PFSK-1 (cell line): Measurements from ENCODE around the gene RGL1.

ENCODE experiments used
- FOXP2 ChIP-seq: optimal IDR thresholded peaks from 2 replicates; pipeline ENCODE3; 2011; ENCODE audit warnings: borderline replicate concordance, control low read depth, inconsistent platforms; ENCODE audit not compliant: insufficient read depth; ENCODE audit errors: extremely low read length, extremely low read depth
- POLR2AphosphoS5 ChIP-seq: IDR thresholded peaks from 2 replicates; pipeline ENCODE4 v1.6.1; 2012; ENCODE audit warnings: low read depth, mild to moderate bottlenecking, control low read depth, low read length, moderate library complexity
- SIN3A ChIP-seq: IDR thresholded peaks from 2 replicates; pipeline ENCODE4 v1.6.1; 2012; ENCODE audit warnings: mild to moderate bottlenecking, low read length, moderate library complexity, borderline replicate concordance; ENCODE audit not compliant: insufficient read depth
- TAF1 ChIP-seq: IDR thresholded peaks from 2 replicates; pipeline ENCODE4 v1.6.1; 2012; ENCODE audit warnings: low read length, control low read depth, borderline replicate concordance; ENCODE audit not compliant: insufficient read depth
- TF ChIP-seq, protein P1 (sequence below), 2 experiments: IDR thresholded peaks; 2 replicates each; pipeline versions ENCODE4 v1.6.1 to v1.8.0; 2011 to 2012; ENCODE audit warnings: low read depth in 2 of 2, low read length in 2 of 2, control low read depth in 1 of 2, inconsistent platforms in 1 of 2, mild to moderate bottlenecking in 1 of 2, moderate library complexity in 1 of 2; ENCODE audit not compliant: insufficient read depth in 1 of 2

RGL1 gene

GRCh38 chr1:183842795-183843144, 37.9 kb downstream of the RGL1 start:
- TF ChIP-seq POLR2AphosphoS5 (no peak), SIN3A (no peak), FOXP2 (no peak), TAF1 (no peak)
- TF ChIP-seq, protein P1, sequence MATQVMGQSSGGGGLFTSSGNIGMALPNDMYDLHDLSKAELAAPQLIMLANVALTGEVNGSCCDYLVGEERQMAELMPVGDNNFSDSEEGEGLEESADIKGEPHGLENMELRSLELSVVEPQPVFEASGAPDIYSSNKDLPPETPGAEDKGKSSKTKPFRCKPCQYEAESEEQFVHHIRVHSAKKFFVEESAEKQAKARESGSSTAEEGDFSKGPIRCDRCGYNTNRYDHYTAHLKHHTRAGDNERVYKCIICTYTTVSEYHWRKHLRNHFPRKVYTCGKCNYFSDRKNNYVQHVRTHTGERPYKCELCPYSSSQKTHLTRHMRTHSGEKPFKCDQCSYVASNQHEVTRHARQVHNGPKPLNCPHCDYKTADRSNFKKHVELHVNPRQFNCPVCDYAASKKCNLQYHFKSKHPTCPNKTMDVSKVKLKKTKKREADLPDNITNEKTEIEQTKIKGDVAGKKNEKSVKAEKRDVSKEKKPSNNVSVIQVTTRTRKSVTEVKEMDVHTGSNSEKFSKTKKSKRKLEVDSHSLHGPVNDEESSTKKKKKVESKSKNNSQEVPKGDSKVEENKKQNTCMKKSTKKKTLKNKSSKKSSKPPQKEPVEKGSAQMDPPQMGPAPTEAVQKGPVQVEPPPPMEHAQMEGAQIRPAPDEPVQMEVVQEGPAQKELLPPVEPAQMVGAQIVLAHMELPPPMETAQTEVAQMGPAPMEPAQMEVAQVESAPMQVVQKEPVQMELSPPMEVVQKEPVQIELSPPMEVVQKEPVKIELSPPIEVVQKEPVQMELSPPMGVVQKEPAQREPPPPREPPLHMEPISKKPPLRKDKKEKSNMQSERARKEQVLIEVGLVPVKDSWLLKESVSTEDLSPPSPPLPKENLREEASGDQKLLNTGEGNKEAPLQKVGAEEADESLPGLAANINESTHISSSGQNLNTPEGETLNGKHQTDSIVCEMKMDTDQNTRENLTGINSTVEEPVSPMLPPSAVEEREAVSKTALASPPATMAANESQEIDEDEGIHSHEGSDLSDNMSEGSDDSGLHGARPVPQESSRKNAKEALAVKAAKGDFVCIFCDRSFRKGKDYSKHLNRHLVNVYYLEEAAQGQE (IDR thresholded peaks at IDR 0.05; ENCODE audit: insufficient read depth in 1 of 2, low read depth in 2 of 2, low read length in 2 of 2) = no peak

DNA sequence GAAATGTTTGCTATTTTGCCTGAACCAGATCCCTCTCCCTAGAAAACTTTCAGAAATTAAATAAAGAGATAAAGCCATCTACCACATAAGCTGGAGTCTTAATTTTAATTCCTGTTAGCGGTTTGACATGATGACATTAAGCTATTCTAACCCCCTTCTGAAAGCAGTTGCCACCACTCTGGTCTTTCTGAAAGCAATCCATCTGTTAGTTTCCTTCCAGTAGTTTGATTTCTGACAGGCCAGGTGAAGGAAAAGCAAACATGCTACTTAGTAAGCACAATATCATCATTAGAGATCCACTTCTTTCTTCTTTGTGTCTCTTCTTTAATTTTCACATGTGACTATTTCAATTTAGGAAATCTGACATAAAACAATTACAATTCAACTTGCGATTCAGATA, 39.9 kb downstream of the RGL1 start:
- no peak for TF ChIP-seq FOXP2
- TF ChIP-seq SIN3A = no peak
- TF ChIP-seq, protein P1 (IDR thresholded peaks at IDR 0.05; ENCODE audit: insufficient read depth in 1 of 2, low read depth in 2 of 2, low read length in 2 of 2) = no peak
- TF ChIP-seq POLR2AphosphoS5 = no peak
- TF ChIP-seq TAF1 = no peak

- TF ChIP-seq, protein P1 (IDR thresholded peaks at IDR 0.05; ENCODE audit: insufficient read depth in 1 of 2, low read depth in 2 of 2, low read length in 2 of 2) = no peak
- TF ChIP-seq FOXP2 = no peak
- no peak for TF ChIP-seq POLR2AphosphoS5
- no peak for TF ChIP-seq TAF1
- no peak for TF ChIP-seq SIN3A
These were observed 40.8 kb downstream of the RGL1 start for GRCh38 chr1:183845681-183846080.

- TF ChIP-seq FOXP2 (no peak), SIN3A (no peak), POLR2AphosphoS5 (no peak), TAF1 (no peak)
- TF ChIP-seq, protein P1 (IDR thresholded peaks at IDR 0.05; ENCODE audit: insufficient read depth in 1 of 2, low read depth in 2 of 2, low read length in 2 of 2) = no peak
These were observed 42.7 kb downstream of the RGL1 start for GRCh38 chr1:183847641-183848040.

- TF ChIP-seq FOXP2 (no peak), TAF1 (no peak), SIN3A (no peak), POLR2AphosphoS5 (no peak)
- TF ChIP-seq, protein P1 (IDR thresholded peaks at IDR 0.05; ENCODE audit: insufficient read depth in 1 of 2, low read depth in 2 of 2, low read length in 2 of 2) = no peak
These were observed 45.9 kb downstream of the RGL1 start for GRCh38 chr1:183850852-183851251.
